Measurements from ENCODE around the gene TENT4A.

DNA sequence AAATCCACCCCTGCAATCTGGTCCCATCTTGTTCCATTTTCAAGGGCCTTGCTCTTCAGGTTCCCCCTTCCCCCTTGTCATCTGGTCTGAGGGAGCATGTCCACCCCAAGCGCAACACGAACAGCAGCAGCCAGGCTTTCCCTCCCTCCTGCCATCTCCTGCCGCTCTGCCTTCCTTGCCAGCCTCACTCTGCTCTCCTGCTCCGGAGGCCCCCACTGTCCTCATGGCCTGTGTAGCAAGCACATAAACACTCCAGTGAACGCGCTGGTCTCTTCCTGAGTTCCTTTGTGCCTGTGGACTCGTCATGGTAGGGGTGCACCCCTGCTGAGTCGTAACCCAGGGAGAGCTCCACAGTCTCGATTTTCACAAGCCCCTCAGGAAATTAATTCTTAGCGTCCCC lies 29.9 kb downstream of the TENT4A start:
- no peak for TF ChIP-seq PPARA (CRISPR knock-in tag; IDR thresholded peaks at IDR 0.05; ENCODE audit: borderline replicate concordance)
- TF ChIP-seq ZNF70 (CRISPR knock-in tag; IDR thresholded peaks at IDR 0.05): no peak
- TF ChIP-seq, protein P1, sequence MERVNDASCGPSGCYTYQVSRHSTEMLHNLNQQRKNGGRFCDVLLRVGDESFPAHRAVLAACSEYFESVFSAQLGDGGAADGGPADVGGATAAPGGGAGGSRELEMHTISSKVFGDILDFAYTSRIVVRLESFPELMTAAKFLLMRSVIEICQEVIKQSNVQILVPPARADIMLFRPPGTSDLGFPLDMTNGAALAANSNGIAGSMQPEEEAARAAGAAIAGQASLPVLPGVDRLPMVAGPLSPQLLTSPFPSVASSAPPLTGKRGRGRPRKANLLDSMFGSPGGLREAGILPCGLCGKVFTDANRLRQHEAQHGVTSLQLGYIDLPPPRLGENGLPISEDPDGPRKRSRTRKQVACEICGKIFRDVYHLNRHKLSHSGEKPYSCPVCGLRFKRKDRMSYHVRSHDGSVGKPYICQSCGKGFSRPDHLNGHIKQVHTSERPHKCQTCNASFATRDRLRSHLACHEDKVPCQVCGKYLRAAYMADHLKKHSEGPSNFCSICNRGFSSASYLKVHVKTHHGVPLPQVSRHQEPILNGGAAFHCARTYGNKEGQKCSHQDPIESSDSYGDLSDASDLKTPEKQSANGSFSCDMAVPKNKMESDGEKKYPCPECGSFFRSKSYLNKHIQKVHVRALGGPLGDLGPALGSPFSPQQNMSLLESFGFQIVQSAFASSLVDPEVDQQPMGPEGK (CRISPR knock-in tag; IDR thresholded peaks at IDR 0.05; ENCODE audit: borderline replicate concordance): no peak
- TF ChIP-seq, protein P2, sequence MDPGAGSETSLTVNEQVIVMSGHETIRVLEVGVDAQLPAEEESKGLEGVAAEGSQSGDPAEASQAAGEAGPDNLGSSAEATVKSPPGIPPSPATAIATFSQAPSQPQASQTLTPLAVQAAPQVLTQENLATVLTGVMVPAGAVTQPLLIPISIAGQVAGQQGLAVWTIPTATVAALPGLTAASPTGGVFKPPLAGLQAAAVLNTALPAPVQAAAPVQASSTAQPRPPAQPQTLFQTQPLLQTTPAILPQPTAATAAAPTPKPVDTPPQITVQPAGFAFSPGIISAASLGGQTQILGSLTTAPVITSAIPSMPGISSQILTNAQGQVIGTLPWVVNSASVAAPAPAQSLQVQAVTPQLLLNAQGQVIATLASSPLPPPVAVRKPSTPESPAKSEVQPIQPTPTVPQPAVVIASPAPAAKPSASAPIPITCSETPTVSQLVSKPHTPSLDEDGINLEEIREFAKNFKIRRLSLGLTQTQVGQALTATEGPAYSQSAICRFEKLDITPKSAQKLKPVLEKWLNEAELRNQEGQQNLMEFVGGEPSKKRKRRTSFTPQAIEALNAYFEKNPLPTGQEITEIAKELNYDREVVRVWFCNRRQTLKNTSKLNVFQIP (CRISPR knock-in tag; IDR thresholded peaks at IDR 0.05; ENCODE audit: borderline replicate concordance, low read depth): no peak
- no peak for TF ChIP-seq ARNTL (CRISPR knock-in tag; IDR thresholded peaks at IDR 0.05; ENCODE audit: borderline replicate concordance, low read depth)
- no peak for TF ChIP-seq RARB (CRISPR knock-in tag; IDR thresholded peaks at IDR 0.05)
- TF ChIP-seq, protein P3, sequence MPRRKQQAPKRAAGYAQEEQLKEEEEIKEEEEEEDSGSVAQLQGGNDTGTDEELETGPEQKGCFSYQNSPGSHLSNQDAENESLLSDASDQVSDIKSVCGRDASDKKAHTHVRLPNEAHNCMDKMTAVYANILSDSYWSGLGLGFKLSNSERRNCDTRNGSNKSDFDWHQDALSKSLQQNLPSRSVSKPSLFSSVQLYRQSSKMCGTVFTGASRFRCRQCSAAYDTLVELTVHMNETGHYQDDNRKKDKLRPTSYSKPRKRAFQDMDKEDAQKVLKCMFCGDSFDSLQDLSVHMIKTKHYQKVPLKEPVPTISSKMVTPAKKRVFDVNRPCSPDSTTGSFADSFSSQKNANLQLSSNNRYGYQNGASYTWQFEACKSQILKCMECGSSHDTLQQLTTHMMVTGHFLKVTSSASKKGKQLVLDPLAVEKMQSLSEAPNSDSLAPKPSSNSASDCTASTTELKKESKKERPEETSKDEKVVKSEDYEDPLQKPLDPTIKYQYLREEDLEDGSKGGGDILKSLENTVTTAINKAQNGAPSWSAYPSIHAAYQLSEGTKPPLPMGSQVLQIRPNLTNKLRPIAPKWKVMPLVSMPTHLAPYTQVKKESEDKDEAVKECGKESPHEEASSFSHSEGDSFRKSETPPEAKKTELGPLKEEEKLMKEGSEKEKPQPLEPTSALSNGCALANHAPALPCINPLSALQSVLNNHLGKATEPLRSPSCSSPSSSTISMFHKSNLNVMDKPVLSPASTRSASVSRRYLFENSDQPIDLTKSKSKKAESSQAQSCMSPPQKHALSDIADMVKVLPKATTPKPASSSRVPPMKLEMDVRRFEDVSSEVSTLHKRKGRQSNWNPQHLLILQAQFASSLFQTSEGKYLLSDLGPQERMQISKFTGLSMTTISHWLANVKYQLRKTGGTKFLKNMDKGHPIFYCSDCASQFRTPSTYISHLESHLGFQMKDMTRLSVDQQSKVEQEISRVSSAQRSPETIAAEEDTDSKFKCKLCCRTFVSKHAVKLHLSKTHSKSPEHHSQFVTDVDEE (CRISPR knock-in tag; IDR thresholded peaks at IDR 0.05): no peak
- TF ChIP-seq ZFP3 (CRISPR knock-in tag; IDR thresholded peaks at IDR 0.05): no peak
- TF ChIP-seq TOX (CRISPR knock-in tag; IDR thresholded peaks at IDR 0.05; ENCODE audit: borderline replicate concordance): no peak
- TF ChIP-seq CSDC2 (CRISPR knock-in tag; IDR thresholded peaks at IDR 0.05): no peak
- no peak for TF ChIP-seq ESRRG (CRISPR knock-in tag; IDR thresholded peaks at IDR 0.05)
- TF ChIP-seq, protein P4, sequence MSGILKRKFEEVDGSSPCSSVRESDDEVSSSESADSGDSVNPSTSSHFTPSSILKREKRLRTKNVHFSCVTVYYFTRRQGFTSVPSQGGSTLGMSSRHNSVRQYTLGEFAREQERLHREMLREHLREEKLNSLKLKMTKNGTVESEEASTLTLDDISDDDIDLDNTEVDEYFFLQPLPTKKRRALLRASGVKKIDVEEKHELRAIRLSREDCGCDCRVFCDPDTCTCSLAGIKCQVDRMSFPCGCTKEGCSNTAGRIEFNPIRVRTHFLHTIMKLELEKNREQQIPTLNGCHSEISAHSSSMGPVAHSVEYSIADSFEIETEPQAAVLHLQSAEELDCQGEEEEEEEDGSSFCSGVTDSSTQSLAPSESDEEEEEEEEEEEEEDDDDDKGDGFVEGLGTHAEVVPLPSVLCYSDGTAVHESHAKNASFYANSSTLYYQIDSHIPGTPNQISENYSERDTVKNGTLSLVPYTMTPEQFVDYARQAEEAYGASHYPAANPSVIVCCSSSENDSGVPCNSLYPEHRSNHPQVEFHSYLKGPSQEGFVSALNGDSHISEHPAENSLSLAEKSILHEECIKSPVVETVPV (CRISPR knock-in tag; IDR thresholded peaks at IDR 0.05): no peak
- no peak for TF ChIP-seq TCF4 (CRISPR knock-in tag; IDR thresholded peaks at IDR 0.05; ENCODE audit: borderline replicate concordance)
- TF ChIP-seq, protein P5, sequence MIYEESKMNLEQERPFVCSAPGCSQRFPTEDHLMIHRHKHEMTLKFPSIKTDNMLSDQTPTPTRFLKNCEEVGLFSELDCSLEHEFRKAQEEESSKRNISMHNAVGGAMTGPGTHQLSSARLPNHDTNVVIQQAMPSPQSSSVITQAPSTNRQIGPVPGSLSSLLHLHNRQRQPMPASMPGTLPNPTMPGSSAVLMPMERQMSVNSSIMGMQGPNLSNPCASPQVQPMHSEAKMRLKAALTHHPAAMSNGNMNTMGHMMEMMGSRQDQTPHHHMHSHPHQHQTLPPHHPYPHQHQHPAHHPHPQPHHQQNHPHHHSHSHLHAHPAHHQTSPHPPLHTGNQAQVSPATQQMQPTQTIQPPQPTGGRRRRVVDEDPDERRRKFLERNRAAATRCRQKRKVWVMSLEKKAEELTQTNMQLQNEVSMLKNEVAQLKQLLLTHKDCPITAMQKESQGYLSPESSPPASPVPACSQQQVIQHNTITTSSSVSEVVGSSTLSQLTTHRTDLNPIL (CRISPR knock-in tag; IDR thresholded peaks at IDR 0.05; ENCODE audit: low read depth): no peak
